SU-DHL-6 (cell line): Measurements from ENCODE around the gene UMAD1.

ENCODE experiments used
- CTCF ChIP-seq: fragments of 200-600 bp; sonication (generic); IDR thresholded peaks from one replicate; pipeline ENCODE4 v1.5.1; 2017; ENCODE audit warnings: antibody characterized with exemption, mild to moderate bottlenecking, low read length, moderate library complexity; ENCODE audit not compliant: insufficient read depth, poor library complexity, severe bottlenecking
- EZH2phosphoT487 ChIP-seq: fragments of 200-600 bp; sonication (generic), shearing (Covaris generic); conservative IDR thresholded peaks from 2 replicates; pipeline ENCODE4 v1.6.1; 2018; ENCODE audit warnings: mild to moderate bottlenecking, antibody characterized with exemption, low read length, moderate library complexity, mixed read lengths

GRCh38 chr7:7923818-7924217, 283.3 kb downstream of the UMAD1 start:
- TF ChIP-seq CTCF (no peak), EZH2phosphoT487 (no peak)
